ENCODE results near the gene REEP5. TPM values are rescaled to one million over a fixed set of nuclear protein-coding genes. Genes with fewer than 3 reads are reported as not detected.
"Not testable (repeated sequence)": the region's sequence is repeated elsewhere in the genome, so short reads cannot be mapped to it uniquely, and the experiment has no call there.

The REEP5 gene
- total RNA-seq, 4 donors from 2014 or later = 169 to 300 (median 231) TPM

DNA sequence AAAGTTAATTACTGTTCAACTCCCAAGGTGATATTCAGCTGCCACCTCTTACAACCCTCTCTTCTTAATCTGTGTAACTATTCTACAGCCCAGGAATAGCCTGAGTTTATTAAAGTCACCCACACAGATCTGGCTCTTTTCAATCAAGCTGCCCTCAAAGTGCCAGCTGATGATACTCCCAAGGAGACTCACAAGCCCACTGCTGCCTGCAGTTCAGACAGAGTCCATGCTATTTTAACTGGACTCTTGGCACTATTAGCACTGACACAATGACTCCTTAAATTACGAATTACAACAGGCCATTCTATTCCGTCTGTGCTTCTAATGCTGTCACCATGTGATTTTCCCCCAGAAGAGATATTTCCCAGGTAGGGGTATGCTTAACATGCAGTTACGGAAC is 26.3 kb downstream of the REEP5 start:
- Histone ChIP-seq H3K9me3 (no peaks in the 10 kb centered on the region), H3K27me3 (no peaks in the 10 kb centered on the region), H3K36me3 (peaks cover 12 to 19% of the 10 kb centered on the region in 2 donors), H3K4me1 (no peaks in the 10 kb centered on the region), H3K27ac (no peak overlapping the region), H3K4me3 (replicated peaks in 1 of 3) (no peak overlapping the region)
- 91 to 93% methylated on average over 3 of the region's 3 CpGs for WGBS, 2 donors
- DNase-seq = no peak
- intact Hi-C loops (cut with DNase I) = no loop called here
- TF ChIP-seq POLR2A (IDR thresholded peaks at IDR 0.05) = no peak
- TF ChIP-seq CTCF (IDR thresholded peaks at IDR 0.05) = no peak

DNA sequence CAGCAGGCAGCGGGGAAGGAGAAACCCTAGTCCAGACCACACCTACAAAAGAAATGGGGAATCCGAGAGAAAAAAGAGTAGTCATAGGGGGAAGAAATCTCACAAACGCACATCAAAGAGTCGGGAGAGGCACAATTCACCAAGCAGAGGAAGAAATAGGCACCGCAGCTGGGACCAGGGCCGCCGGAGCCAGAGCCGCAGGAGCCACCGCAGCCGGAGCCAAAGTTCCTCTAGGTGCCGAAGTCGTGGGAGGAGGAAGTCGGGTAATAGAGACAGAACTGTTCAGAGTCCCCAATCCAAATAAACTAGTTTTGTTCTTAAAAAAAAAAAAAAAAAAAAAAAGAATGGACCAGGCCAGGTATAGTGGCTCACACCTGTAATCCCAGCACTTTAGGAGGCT is 29.3 kb downstream of the REEP5 start:
- WGBS, 2 donors = 95 to 97% methylated on average over 13 of the region's 13 CpGs
- Histone ChIP-seq H3K9me3 (no peaks in the 10 kb centered on the region), H3K27ac (no peak overlapping the region), H3K36me3 (peaks cover 6 to 8% of the 10 kb centered on the region in 2 donors), H3K27me3 (no peaks in the 10 kb centered on the region), H3K4me3 (replicated peaks in 1 of 3) (no peak overlapping the region), H3K4me1 (no peaks in the 10 kb centered on the region)
- TF ChIP-seq CTCF (IDR thresholded peaks at IDR 0.05) = no peak
- no peak for TF ChIP-seq POLR2A (IDR thresholded peaks at IDR 0.05)
- intact Hi-C loops (cut with DNase I) = no loop called here
- no peak for DNase-seq

DNA sequence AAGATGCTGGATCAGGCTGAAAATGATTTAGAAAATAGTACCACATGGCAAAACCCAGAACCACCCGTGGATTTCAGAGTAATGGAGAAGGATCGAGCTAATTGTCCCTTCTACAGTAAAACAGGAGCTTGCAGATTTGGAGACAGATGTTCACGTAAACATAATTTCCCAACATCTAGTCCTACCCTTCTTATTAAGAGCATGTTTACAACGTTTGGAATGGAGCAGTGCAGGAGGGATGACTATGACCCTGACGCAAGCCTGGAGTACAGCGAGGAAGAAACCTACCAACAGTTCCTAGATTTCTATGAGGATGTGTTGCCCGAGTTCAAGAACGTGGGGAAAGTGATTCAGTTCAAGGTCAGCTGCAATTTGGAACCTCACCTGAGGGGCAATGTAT is 30.0 kb downstream of the REEP5 start:
- WGBS, 2 donors = 91 to 94% methylated on average over 8 of the region's 8 CpGs
- H3K4me3 ChIP-seq (replicated peaks in 1 of 3); H3K4me1 ChIP-seq; H3K27me3 ChIP-seq; intact Hi-C loops (cut with DNase I); H3K9me3 ChIP-seq; H3K27ac ChIP-seq; DNase-seq: not testable (repeated sequence)
- H3K36me3 ChIP-seq = peaks cover 5 to 13% of the 10 kb centered on the region in 2 donors

DNA sequence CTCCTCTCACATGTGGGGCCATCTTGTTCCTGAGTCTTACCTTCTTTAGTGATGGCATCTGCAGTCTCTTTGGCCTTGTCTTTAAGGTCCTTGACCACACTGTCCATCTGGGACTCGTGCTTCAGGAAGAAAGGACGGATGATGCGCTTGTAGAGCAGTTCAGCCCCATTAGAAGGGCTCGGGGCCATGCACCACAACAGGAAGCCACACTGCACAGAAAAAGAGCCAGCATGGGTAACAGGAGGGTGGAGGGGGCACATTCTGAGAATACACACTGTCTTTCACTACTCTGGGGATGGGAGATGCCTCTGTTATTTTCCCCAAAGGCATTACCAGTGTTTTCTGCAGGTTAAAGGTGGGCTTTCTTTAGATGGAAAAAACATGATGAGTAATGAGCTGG is 35.1 kb downstream of the REEP5 start:
- no peak overlapping the region for H3K27ac ChIP-seq
- 94 to 96% methylated on average over 4 of the region's 4 CpGs for WGBS, 2 donors
- H3K4me1 ChIP-seq = peaks cover 6 to 15% of the 10 kb centered on the region in 2 donors
- H3K4me3 ChIP-seq (replicated peaks in 1 of 3) = no peak overlapping the region
- H3K27me3 ChIP-seq = no peaks in the 10 kb centered on the region
- no peaks in the 10 kb centered on the region for H3K9me3 ChIP-seq
- no peak for DNase-seq
- intact Hi-C loops (cut with DNase I) = no loop called here
- no peak for TF ChIP-seq POLR2A (IDR thresholded peaks at IDR 0.05)
- TF ChIP-seq CTCF (IDR thresholded peaks at IDR 0.05) = no peak
- peaks cover 15 to 22% of the 10 kb centered on the region in 2 donors for H3K36me3 ChIP-seq

DNA sequence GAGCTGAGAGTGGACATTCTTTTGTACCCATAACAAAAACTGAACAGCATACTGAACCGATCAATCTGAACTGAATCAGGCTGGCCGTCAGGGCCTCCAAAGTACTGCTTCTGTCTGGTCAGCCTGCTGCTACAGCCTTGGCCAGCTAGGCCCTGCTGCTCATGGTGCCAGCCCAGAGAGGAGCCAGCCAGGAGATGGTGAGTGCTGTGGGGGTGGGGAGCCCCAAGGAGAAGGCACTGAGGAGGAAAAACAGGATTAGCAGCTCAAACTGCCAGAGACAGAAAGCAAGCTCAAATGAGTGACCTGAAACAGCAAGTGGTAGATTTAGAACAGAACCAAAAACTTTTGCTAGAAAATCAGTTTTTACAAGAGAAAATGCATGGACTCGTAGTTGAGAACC is 37.0 kb downstream of the REEP5 start:
- Histone ChIP-seq H3K27me3 (no peaks in the 10 kb centered on the region), H3K9me3 (no peaks in the 10 kb centered on the region), H3K4me3 (replicated peaks in 1 of 3) (no peak overlapping the region), H3K27ac (peak overlapping the region; percentile 30 to 43 (median 32)), H3K4me1 (peaks cover 6 to 21% of the 10 kb centered on the region in 2 donors), H3K36me3 (peaks cover 21 to 22% of the 10 kb centered on the region in 2 donors)
- intact Hi-C loops (cut with DNase I) = no loop called here
- peak; percentile 94 to 96 for DNase-seq
- WGBS, 2 donors = 53 to 60% methylated on average over 3 of the region's 3 CpGs
- TF ChIP-seq POLR2A (IDR thresholded peaks at IDR 0.05) (no peak), CTCF (IDR thresholded peaks at IDR 0.05) (no peak)

DNA sequence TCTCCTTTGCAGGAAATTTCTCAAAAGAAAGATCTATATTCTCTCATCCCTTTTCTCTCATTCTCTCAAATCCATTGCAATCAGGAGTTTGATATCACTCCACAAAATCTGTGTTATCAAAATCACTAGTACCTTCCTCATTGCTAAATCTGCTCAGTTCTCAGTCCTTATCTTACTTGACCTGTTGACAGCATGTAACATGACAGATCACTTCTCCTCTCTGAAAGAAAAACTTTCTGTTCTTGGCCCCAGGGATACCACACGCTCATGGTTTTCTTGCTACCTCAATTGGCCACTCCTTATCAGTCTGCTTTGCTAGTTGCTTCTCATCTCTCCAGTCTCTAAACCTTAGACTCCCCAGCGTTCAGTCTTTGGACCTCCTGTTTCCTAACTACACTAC is 38.8 kb downstream of the REEP5 start:
- no peak for DNase-seq
- H3K27ac ChIP-seq = no peak overlapping the region
- H3K4me3 ChIP-seq (replicated peaks in 1 of 3) = no peak overlapping the region
- H3K36me3 ChIP-seq = peaks cover 21 to 22% of the 10 kb centered on the region in 2 donors
- intact Hi-C loops (cut with DNase I) = no loop called here
- WGBS, 2 donors = 94 to 96% methylated on average over 2 of the region's 2 CpGs
- H3K27me3 ChIP-seq = no peaks in the 10 kb centered on the region
- TF ChIP-seq POLR2A (IDR thresholded peaks at IDR 0.05) = no peak
- TF ChIP-seq CTCF (IDR thresholded peaks at IDR 0.05) = no peak
- H3K9me3 ChIP-seq = no peaks in the 10 kb centered on the region
- H3K4me1 ChIP-seq = peaks cover 6 to 33% of the 10 kb centered on the region in 2 donors

Measured in thyroid gland (tissue), 4 donors.